Stimulated activated CD8-positive, alpha-beta memory T cell treated with anti-CD3 and anti-CD28 coated beads, Interleukin-7, amount 100 ng/mL, for 4 hours (primary cell): ENCODE measurements around the gene RAP1GDS1.

Experiments used
- DNase-seq, 2 donors: peaks; one replicate each; pipeline ENCODE4 v3.0.0-alpha.2; 2020; ENCODE audit warnings: low read depth in 2 of 2

RAP1GDS1 gene

GRCh38 chr4:98260579-98261404, at the start of gene RAP1GDS1:
Gene RAP1GDS1, plus strand, starts transcription at chr4:98261384. Its CDS starts 182 bp downstream, at chr4:98261566.
- peak; percentile 88 to 93 for DNase-seq

- DNase-seq: no peak
These were observed 38.9 kb upstream of the RAP1GDS1 start for GRCh38 chr4:98222306-98222705.

GRCh38 chr4:98226396-98226795, 34.8 kb upstream of the RAP1GDS1 start:
- DNase-seq: no peak

GRCh38 chr4:98230961-98231360, 30.2 kb upstream of the RAP1GDS1 start:
- no peak for DNase-seq

- DNase-seq: no peak
These were observed 29.0 kb upstream of the RAP1GDS1 start for GRCh38 chr4:98232202-98232601.

- DNase-seq: no peak
These were observed 24.0 kb upstream of the RAP1GDS1 start for GRCh38 chr4:98237204-98237603.

- no peak for DNase-seq
These were observed 19.1 kb upstream of the RAP1GDS1 start for GRCh38 chr4:98242063-98242462.

- DNase-seq: no peak
These were observed 18.6 kb upstream of the RAP1GDS1 start for GRCh38 chr4:98242538-98242937.

GRCh38 chr4:98245226-98245625, 16.0 kb upstream of the RAP1GDS1 start:
- no peak for DNase-seq

- DNase-seq: no peak
These were observed 12.2 kb upstream of the RAP1GDS1 start for GRCh38 chr4:98248934-98249333.

GRCh38 chr4:98249831-98250230, 11.4 kb upstream of the RAP1GDS1 start:
- no peak for DNase-seq

- DNase-seq: no peak
These were observed 7.7 kb upstream of the RAP1GDS1 start for GRCh38 chr4:98253499-98253898.

- DNase-seq: no peak
These were observed 1.1 kb upstream of the RAP1GDS1 start for GRCh38 chr4:98260047-98260578.

GRCh38 chr4:98261405-98262291, 464 bp downstream of the RAP1GDS1 start:
- peak; percentile 29 to 56 for DNase-seq

GRCh38 chr4:98262431-98262830, 1.2 kb downstream of the RAP1GDS1 start:
- no peak for DNase-seq

- DNase-seq: no peak
These were observed 6.3 kb downstream of the RAP1GDS1 start for GRCh38 chr4:98267498-98267897.

GRCh38 chr4:98275145-98275544, 14.0 kb downstream of the RAP1GDS1 start:
- no peak for DNase-seq

- DNase-seq: no peak
These were observed 22.3 kb downstream of the RAP1GDS1 start for GRCh38 chr4:98283219-98284189.

GRCh38 chr4:98284640-98285046, 23.5 kb downstream of the RAP1GDS1 start:
- DNase-seq: no peak

- DNase-seq: no peak
These were observed 24.5 kb downstream of the RAP1GDS1 start for GRCh38 chr4:98285676-98286075.

GRCh38 chr4:98287328-98287727, 26.1 kb downstream of the RAP1GDS1 start:
- no peak for DNase-seq
